DMS 273 (cell line): ENCODE results near the gene RABEP2.
A peak's percentile ranks its signal among the peaks of the same experiment; 100 is the strongest.
"Not testable (repeated sequence)": the region's sequence is repeated elsewhere in the genome, so short reads cannot be mapped to it uniquely, and the experiment has no call there.

ENCODE experiments used
- DNase-seq: peaks from one replicate; lab custom pipeline; 2025; ENCODE audit not compliant: unreplicated experiment; lab: John Stamatoyannopoulos, UW

The RABEP2 gene

DNA sequence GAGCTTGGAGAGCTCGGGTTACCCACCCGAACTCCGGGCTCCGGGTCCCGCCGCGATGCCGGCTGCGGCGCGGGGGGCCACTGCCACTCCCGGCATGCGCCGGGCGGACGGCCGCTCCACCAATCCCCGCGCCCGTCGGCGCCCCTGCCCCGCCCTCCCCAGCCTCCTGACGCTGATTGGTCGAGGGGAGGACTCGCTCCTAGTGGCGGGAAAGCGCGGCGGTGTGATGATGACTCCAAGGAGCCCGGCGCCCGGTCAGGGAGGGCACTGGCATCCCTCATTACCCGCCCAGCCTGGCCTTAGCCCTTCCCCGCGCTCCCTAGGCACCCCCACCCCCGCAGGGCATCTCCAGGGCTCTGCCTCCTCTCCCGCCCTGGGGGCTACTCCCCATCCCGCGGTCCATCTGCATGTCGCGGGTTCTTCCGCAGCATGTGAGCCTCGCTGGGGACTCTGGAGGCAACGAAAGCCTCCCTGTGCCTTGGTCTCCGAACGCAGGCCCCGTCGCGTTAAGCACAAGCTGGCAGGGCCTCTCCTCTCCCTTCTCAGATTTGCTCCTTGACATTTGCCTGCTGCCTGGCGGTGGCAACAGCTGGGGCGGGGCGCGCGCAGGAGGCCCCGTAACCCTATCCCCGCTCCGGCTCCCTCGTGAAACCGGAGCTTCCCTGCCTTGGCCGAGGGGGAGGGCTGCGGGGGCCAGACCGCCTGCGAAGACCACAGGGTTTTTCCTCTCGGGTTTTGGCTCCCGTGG, 45.0 kb downstream of the RABEP2 start:
- DNase-seq = peak; percentile 96

DNA sequence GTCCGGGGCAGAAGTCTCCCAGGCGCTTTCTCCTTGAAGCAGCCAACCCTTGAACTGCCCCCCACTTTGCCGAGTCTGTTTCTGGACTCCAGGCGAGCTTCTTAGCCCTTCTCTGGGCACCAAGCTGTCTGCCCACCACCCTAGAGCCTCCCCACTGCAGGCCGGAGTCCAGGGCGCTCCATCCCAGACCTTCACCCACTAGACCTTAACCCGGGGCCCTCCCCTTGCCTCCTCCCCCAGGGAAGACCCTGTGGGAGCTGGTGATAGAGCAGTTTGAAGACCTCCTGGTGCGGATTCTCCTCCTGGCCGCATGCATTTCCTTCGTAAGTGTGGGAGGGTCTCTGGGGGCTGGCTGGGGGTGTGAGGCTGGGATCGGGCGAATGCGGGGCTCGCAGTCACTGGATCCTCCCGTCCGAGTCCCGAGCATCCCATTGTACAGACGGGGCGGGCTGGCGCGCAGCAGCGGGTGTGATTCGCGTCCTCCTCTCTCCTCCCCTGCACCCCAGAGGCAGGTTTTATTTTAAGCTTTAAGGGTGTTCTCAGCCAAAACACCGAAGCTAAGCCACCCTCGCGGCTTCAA, 45.7 kb downstream of the RABEP2 start:
- DNase-seq = peak; percentile 49

DNA sequence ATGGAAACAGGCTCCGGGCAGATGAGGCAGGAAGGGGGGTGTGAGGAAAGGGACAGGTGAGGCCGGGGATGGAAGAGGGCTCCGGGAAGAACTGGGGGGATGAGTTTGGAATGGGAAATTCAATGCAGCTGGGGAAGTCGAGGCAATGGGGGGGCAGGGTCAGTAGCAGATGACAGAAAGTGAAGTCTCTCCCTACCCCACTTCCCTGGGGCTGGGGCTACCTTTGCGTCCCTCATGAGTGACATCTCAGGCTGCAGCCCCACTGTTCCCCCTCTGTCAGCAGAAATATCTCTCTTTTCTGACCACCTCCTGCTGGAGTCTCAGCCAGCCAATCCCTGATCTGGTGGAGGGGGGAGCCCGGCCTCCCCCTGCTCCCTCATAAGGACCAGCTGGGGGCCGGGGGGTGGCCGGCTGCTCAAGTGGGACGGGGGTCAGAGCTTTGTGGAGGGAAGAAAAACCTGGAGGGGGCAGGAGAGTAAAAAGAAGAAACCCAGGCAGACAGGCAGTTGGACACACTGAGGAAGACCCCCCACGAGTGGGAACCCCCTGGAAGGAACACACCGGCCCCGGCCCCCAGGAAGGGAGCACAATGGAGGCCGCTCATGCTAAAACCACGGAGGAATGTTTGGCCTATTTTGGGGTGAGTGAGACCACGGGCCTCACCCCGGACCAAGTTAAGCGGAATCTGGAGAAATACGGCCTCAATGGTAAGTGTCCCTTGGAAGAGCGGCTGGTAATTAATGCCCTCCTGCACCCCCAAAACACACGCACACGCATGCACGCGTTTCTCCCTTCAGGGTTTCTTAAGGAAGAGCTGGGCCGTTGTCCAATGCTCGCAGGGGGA, 46.7 kb downstream of the RABEP2 start, which contains the start of gene ATP2A1:
Gene ATP2A1, plus strand, starts transcription at position 406 of the 844 bp plus-strand sequence. Its CDS starts 184 bp downstream, at position 590.
- DNase-seq = no peak

DNA sequence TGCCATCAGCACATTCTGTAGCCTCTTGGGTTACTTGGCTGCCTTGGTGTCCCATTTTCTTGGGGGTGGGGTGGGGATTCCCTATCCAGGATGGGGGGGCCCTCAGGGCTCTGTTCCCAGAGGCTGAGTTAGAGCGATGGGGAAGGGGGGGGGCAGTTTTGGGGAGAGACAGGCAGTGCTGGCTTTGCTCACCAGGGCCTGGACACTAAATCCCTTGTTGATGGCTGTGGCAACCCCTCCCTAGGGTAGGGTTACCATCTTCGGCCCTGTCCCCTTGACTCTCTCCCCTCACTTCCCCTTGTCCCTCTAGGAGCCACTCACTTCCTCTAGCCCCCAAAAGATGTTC, 47.4 kb downstream of the RABEP2 start:
- no peak for DNase-seq

DNA sequence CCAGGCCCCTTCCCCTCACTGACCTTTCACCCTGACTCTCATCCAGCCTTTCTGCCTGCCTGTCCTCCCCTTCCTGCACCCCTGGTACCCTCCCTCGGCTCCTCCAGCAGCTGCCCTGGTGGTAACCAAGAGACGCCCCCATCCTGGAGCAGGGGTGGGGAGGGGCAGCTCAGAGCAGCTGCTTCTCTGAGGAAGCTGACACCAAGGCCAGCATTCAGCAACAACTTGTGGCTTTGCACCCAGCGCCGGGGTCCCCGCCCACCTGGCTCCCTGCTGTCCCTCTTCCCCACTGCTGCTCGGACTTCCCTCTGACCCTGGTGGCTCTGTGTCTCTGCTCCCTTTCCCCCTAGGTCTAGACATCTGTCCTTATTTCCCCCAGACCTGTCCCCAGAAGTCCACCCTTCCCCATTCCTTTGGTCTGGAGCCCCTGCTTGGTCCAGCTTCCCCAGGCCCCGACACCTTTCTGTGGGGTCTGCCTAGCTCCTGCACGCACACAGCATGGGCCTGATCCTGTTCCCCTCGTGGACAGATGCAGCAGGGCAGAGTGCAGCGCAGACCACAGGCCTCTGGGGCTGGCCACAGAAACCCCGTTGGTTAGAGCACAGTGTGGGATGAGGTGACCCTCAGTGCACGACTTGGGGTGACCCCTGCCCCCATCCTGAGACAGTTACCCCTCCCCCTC, 47.9 kb downstream of the RABEP2 start:
- peak; percentile 48 for DNase-seq

DNA sequence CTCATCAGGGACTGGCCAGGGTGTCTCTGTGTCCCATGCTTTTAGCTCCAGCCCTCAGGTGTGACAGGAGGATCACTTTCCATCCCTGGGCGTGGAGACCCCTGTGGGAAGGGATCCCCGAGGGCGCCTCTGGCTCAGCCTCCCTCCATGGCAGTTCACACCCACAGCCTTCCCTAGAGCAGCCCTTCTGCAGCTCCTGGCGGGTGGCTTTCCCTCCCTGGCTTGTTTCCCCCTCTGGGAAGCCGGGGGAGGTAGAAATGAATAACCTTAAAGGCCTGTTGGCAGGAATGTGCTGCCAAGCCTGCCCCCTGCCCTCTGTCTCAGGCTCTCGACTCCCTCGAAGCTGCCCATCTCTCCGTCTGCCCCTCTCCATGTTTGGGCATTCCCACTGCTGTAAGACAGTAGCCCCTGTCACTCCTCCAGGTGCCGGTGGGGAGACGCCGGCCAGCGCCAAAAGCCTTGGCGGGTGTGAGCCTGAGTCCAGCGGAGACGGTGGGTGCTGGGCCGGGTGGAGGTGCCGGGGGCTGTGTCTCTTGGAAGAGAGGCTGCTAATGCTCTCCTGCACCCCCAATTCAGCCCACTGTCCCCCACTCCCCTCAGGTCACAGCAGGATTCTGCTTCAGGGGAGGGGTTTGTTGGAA, 48.9 kb downstream of the RABEP2 start:
- DNase-seq = peak; percentile 48

DNA sequence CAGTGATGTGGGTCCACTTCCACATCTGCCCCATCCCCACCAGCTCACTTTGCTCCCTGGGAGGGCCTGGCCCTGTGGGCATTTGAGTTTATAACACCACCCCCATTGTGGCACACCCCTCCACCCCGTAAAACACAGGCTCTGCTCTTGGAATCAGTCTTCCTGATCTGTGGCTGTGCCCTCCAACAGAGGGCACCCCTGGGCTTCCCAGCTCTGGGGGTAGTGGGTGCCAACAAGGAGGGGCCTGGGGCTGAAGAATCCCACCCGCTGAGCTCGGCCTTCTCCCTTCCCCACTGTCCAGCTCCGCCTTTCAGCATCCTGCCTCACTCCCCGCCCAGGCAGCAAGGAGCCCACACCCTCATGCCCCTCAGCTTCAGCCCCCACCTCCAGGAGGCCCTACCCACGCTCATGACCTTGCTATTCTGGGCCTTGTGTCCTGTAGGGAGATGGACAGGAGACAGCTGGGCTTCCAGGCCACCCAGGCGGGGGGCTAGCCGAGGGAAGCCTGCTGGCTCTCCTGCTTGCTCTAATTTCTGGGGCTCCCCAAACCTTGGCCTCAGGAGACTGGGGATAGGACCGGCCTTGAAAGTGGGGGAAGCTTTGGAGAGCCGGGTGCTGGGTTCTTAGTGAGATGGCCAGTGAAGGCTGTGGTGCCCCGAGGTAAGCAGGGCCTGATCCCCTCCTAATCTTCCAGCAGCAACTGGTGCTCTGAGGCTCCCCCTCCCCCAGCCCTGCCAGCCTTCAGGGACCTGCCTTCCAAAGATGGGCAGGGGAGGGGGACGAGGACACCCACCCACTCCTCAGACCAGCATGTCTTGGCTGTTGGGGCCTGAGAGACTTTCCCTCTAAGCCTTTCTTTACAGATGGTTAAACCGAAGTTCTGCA, 49.7 kb downstream of the RABEP2 start:
- DNase-seq = peak; percentile 43

DNA sequence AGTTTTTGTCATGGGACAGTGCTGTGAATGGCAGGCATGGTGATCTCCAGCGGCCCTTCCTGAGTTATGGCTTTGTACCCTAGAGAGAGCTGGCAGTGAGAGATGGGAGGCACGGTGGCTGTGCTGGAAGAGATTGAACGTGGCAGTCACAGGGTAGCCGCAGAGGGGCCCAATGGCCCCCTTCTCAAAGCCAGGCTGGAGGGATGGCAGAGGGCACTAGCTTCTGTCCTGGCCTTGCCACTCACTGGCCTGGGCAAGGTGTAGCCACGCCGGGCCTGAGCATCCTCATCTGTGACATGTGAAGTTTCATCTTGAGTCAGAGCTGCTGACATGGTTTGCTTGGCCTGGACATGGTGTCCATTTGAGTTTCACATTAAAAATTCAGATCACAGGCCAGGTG, 50.6 kb downstream of the RABEP2 start:
- no peak for DNase-seq

DNA sequence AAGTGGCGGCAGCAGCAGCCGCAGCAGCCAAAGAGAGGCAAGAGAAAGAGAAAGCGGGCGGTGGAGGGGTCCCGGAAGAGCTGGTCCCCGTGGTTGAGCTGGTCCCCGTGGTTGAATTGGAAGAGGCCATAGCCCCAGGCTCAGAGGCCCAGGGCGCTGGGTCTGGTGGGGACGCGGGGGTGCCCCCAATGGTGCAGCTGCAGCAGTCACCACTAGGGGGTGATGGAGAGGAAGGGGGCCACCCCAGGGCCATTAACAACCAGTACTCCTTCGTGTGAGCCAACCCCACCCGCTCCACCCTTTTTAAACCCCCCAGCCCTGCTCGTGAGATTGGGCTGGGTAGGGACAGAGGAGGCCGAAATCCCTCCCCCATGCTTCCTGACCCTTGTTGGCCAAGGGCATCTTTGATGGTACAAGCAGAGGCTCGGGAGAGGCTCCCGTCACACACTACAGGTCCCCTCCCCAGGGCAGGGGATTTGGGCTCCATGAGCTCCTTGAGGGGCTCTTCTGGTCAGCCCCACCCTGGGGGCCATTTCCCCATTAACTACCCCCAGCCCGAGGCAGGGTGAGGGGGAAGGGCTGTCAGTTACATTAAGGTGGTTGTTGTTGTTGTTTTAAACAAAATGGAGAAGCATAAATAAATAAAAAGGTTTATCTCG, 51.4 kb downstream of the RABEP2 start:
- peak; percentile 63 for DNase-seq

DNA sequence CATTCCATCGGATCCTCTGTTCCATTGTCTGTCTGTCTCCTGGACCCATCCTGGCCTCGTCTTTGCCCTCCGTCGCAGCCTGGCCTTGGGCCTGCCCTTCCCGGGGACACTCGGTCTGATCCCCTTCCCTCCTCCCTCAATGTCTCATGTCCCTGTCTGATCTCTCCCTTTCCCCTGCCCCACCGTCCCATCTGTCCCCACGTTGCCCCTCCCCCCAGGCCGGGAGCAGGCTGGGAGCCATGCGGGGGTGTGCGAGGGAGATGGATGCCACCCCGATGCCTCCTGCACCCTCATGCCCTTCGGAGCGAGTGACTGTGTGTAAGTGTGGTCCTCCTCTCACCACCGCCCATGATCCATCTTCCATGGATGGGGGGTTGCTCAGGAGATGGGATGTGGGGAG, 52.1 kb downstream of the RABEP2 start:
- DNase-seq = no peak

DNA sequence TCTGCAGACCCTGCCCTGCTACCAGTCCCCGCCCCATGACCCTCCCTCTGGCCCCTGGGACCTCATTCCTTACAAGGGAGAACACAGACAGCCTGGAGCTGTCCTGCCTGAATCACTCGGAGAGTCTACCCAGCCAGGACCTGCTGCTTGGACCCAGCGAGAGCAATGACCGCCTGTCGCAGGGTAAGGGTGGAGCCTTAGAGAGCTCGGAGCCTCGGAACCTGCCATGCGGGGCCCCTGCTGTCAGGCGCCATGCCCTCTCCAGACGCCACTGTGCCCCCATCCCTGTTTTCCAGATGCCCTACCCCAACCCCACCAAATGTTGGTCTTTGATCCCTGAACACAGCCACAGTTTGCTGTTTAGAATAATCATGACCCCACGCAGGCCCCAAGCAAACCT, 55.8 kb downstream of the RABEP2 start:
- no peak for DNase-seq

DNA sequence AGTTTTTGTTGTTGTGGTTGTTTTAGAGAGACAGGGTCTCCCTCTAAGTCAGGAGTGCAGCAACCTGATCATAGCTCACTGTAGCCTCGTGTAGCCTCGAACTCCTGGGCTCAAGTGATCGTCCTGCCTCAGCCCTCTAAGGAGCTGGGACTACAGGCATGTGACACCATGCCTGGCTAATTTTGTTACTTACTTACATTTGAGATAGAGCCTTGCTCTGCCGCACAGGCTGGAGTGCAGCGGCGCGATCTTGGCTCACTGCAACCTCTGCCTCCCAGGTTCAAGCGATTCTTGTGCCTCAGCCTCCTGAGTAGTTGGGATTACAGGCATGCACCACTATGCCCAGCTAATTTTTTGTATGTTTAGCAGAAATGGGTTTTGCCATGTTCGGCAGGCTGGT, 57.4 kb downstream of the RABEP2 start:
- not testable (repeated sequence) for DNase-seq

DNA sequence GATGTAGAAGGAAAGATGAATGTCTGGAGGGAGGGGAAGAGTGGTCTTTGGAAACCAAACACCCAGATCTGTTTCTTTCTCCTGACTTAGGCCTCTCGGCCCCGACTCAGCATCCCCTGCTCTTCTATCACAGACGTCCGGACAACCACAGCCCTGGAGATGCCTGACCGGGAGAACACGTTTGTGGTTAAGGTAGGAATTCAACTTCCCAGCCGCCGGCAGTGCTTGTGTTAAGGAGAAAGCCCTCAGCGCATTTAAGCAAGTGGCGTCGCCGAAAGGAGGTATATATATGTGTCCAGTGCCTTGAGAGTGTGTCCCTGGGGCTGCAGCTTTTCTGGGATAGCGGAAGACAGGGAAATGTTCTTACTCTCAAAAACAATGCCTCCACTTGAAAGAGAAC, 57.8 kb downstream of the RABEP2 start:
- no peak for DNase-seq

DNA sequence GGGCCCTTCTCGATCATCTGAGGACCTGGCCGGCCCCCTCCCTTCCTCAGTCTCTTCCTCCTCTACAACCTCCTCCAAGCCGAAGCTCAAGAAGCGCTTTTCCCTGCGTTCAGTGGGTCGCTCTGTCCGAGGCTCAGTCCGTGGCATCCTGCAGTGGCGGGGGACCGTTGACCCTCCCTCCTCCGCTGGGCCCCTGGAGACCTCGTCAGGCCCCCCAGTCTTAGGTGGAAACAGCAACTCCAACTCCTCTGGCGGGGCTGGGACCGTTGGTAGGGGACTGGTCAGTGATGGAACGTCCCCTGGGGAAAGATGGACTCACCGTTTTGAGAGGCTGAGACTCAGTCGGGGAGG, 58.6 kb downstream of the RABEP2 start:
- no peak for DNase-seq

DNA sequence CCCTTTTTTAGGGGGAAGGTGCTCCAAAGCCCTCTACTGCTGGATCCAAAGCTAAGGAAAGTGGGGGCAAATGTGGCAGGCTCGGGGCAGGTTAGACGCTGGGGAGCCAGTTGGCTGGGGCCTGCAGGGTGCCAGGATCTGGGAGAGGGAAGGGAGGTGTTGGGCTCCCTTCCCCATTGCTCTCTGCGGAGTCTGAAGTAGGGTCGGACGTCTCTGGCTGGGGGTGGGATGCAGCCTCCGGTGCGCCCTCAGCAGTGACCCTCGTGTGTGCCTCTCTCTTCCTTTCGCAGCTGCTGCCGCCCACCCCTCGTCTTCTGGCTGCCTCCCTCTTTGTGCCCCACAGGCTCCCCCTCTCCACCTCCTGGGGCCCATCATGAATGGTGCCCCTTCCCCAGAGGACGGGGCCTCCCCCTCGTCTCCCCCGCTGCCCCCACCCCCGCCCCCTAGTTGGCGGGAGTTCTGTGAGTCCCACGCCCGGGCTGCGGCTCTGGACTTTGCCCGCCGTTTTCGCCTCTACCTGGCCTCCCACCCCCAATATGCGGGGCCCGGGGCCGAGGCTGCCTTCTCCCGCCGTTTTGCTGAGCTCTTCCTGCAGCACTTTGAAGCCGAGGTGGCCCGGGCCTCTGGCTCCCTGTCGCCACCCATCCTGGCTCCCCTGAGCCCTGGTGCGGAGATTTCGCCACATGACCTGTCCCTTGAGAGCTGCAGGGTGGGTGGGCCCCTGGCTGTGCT, 59.1 kb downstream of the RABEP2 start:
- DNase-seq = no peak

DNA sequence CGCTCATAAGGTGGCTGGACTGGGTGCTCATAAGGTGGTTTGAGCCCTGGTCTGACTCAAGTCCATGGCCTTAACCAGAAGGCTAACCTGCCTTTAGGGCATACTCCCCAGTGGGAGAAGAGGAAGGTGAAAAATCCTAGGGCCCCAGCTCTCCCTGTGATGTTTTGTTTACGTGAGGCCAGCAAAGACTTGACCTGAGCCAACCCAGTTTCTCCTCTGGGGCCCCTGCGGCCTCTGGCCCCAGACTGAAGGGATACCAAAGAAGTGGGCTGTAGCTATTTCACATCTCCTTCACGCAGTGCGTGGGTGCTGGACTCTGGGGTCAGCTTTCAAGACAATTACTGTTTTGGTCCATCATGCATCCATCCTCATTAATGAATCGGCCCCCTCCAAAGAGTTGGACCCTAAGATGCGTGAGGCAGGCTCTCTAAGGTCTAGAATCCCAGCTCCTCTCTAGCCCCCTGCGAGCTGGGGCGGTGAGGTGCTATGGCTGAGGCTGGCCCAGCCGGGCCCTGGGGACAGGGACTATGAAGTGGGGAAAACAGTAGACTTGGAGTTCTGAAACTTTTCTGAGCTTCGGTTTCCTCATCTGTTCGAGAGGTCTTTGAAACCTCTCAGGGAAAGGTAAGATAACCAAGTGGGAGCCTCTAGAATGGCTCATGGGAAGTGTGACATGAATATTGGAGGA, 59.9 kb downstream of the RABEP2 start:
- no peak for DNase-seq

DNA sequence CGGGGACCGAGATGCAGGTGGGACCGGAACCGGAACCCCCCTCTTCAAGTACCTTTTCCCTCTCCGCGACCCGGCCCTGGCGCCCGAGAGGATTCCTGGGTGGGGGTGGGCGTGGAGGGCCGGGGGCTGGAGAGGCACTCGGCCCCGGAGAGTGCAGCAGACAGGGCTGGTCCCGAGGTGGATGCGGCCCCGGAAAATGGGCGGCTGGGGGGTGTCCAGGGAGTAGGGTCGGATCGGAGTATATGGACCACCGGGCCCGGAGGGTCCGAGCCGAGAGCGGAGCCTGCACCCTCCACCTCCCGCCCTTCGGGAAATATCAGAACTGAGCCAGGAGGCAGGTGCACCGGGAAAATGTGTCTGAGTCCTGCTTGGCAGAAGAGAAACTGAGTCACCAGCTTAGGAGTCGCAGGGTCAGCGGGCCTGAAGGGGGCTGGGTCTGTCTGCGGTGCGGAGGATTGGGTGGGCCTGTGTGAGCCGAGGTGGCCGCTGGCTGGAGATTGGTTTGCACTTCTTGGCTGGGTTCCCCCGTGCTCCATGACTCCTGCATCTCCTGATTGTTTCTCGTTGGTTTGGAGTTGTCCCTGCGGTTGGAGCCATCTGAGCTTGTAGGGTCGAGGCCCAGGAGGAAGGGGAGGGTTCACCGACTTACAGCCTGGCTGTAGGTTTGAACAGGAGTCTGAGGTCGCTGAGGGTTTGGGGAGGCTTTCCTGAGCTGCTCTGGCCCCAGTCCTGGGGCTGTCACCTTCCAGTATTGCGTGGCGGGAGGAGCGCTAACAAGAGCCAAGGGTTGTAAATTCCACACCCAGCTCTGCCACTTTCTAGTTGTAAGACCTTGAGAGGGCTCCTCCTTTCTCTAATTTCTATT, 60.9 kb downstream of the RABEP2 start:
- peak; percentile 54 for DNase-seq
